ENCODE data around the gene IMMP2L. TPM values are rescaled to one million over a fixed set of nuclear protein-coding genes. Genes with fewer than 3 reads are reported as not detected.
"Not testable (repeated sequence)": the region's sequence is repeated elsewhere in the genome, so short reads cannot be mapped to it uniquely, and the experiment has no call there.

Gene IMMP2L
- total and polyA plus RNA-seq, 4 donors = 7.3 to 21.1 (median 12.4) TPM

GRCh38 chr7:111470998-111471397 lies 91.3 kb downstream of the IMMP2L start:
- no peak overlapping the region for H3K27ac ChIP-seq (ENCODE audit: low read depth in 1 of 2, low read length in 2 of 2)
- no peak for DNase-seq (ENCODE audit: low spot score)
- no peaks in the 10 kb centered on the region for H3K27me3 ChIP-seq (ENCODE audit: control insufficient read depth in 4 of 4, insufficient read depth in 4 of 4, low read length in 3 of 4)
- WGBS = 97% methylated on average over 2 of the region's 2 CpGs
- no peak overlapping the region for H3K9ac ChIP-seq (ENCODE audit: low read depth in 1 of 2, low read length in 2 of 2)
- peaks cover 0 to 13% (median 1%) of the 10 kb centered on the region in 4 donors for H3K9me3 ChIP-seq (ENCODE audit: control insufficient read depth in 4 of 4, low read length in 3 of 4)
- TF ChIP-seq ZBTB33 (IDR thresholded peaks at IDR 0.05) (no peak), SP1 (IDR thresholded peaks at IDR 0.05) (no peak)
- H3K4me1 ChIP-seq (ENCODE audit: control insufficient read depth in 4 of 4, insufficient read depth in 4 of 4, low read length in 3 of 4) = no peaks in the 10 kb centered on the region
- peaks cover 0 to 2% (median 0%) of the 10 kb centered on the region in 4 donors for H3K36me3 ChIP-seq (ENCODE audit: control insufficient read depth in 4 of 4, insufficient read depth in 3 of 4, low read depth in 1 of 4, low read length in 3 of 4)
- no peak overlapping the region for H3K4me3 ChIP-seq (ENCODE audit: low read depth in 1 of 3, low read length in 3 of 3)

- not testable (repeated sequence) for H3K4me3 ChIP-seq (ENCODE audit: low read depth in 1 of 3, low read length in 3 of 3); H3K4me1 ChIP-seq (ENCODE audit: control insufficient read depth in 4 of 4, insufficient read depth in 4 of 4, low read length in 3 of 4); DNase-seq (ENCODE audit: low spot score); H3K36me3 ChIP-seq (ENCODE audit: control insufficient read depth in 4 of 4, insufficient read depth in 3 of 4, low read depth in 1 of 4, low read length in 3 of 4); H3K27ac ChIP-seq (ENCODE audit: low read depth in 1 of 2, low read length in 2 of 2); H3K27me3 ChIP-seq (ENCODE audit: control insufficient read depth in 4 of 4, insufficient read depth in 4 of 4, low read length in 3 of 4); H3K9ac ChIP-seq (ENCODE audit: low read depth in 1 of 2, low read length in 2 of 2)
- peaks cover 0 to 13% (median 1%) of the 10 kb centered on the region in 4 donors for H3K9me3 ChIP-seq (ENCODE audit: control insufficient read depth in 4 of 4, low read length in 3 of 4)
- WGBS = 93% methylated on average over 1 of the region's 1 CpG
These were observed 92.4 kb downstream of the IMMP2L start for GRCh38 chr7:111469894-111470293.

GRCh38 chr7:111465774-111466173 lies 96.5 kb downstream of the IMMP2L start:
- DNase-seq (ENCODE audit: low spot score); H3K27me3 ChIP-seq (ENCODE audit: control insufficient read depth in 4 of 4, insufficient read depth in 4 of 4, low read length in 3 of 4); H3K27ac ChIP-seq (ENCODE audit: low read depth in 1 of 2, low read length in 2 of 2); H3K36me3 ChIP-seq (ENCODE audit: control insufficient read depth in 4 of 4, insufficient read depth in 3 of 4, low read depth in 1 of 4, low read length in 3 of 4); H3K4me1 ChIP-seq (ENCODE audit: control insufficient read depth in 4 of 4, insufficient read depth in 4 of 4, low read length in 3 of 4); H3K4me3 ChIP-seq (ENCODE audit: low read depth in 1 of 3, low read length in 3 of 3); H3K9me3 ChIP-seq (ENCODE audit: control insufficient read depth in 4 of 4, low read length in 3 of 4); H3K9ac ChIP-seq (ENCODE audit: low read depth in 1 of 2, low read length in 2 of 2): not testable (repeated sequence)
- 98% methylated on average over 3 of the region's 3 CpGs for WGBS

- no peaks in the 10 kb centered on the region for H3K27me3 ChIP-seq (ENCODE audit: control insufficient read depth in 4 of 4, insufficient read depth in 4 of 4, low read length in 3 of 4)
- H3K9me3 ChIP-seq (ENCODE audit: control insufficient read depth in 4 of 4, low read length in 3 of 4) = no peaks in the 10 kb centered on the region
- no peaks in the 10 kb centered on the region for H3K36me3 ChIP-seq (ENCODE audit: control insufficient read depth in 4 of 4, insufficient read depth in 3 of 4, low read depth in 1 of 4, low read length in 3 of 4)
- H3K27ac ChIP-seq (ENCODE audit: low read depth in 1 of 2, low read length in 2 of 2) = no peak overlapping the region
- no peak overlapping the region for H3K4me3 ChIP-seq (ENCODE audit: low read depth in 1 of 3, low read length in 3 of 3)
- H3K4me1 ChIP-seq (ENCODE audit: control insufficient read depth in 4 of 4, insufficient read depth in 4 of 4, low read length in 3 of 4) = no peaks in the 10 kb centered on the region
- no peak for TF ChIP-seq RAD21 (IDR thresholded peaks at IDR 0.05)
- no peak for TF ChIP-seq RXRA (IDR thresholded peaks at IDR 0.05)
- TF ChIP-seq MAX (IDR thresholded peaks at IDR 0.05) = no peak
- no peak for TF ChIP-seq CTCF (IDR thresholded peaks at IDR 0.05; ENCODE audit: low read depth, low read length, missing input control)
- TF ChIP-seq JUND (IDR thresholded peaks at IDR 0.05) = no peak
- no peak for TF ChIP-seq REST (IDR thresholded peaks at IDR 0.05)
- no peak for TF ChIP-seq HNF4A (conservative IDR thresholded peaks at IDR 0.05)
- no peak for TF ChIP-seq TAF1 (conservative IDR thresholded peaks at IDR 0.05)
- no peak for TF ChIP-seq ATF3 (IDR thresholded peaks at IDR 0.05)
- TF ChIP-seq EGR1 (IDR thresholded peaks at IDR 0.05; ENCODE audit: low read depth in 2 of 2) = no peak
- TF ChIP-seq FOXA1 (IDR thresholded peaks at IDR 0.05) = no peak
- TF ChIP-seq HNF4G (IDR thresholded peaks at IDR 0.05) = no peak
- H3K9ac ChIP-seq (ENCODE audit: low read depth in 1 of 2, low read length in 2 of 2) = no peak overlapping the region
- no peak for DNase-seq (ENCODE audit: low spot score)
These were observed 101.6 kb downstream of the IMMP2L start for GRCh38 chr7:111460695-111461094.

Measured in liver (tissue), 9 donors.